ENCODE measurements around the gene IKZF5. TPM values are rescaled to one million over a fixed set of nuclear protein-coding genes. Genes with fewer than 3 reads are reported as not detected.

The IKZF5 gene
- total and polyA plus RNA-seq, 4 donors, result 6.1 to 19.9 (median 11.6) TPM

- Histone ChIP-seq H3K4me3 (no peak overlapping the region), H3K27ac (ENCODE audit: low read depth in 1 of 2, low read length in 1 of 2) (no peak overlapping the region), H3K9ac (ENCODE audit: insufficient read depth in 1 of 2, low read length in 2 of 2) (no peak overlapping the region), H3K27me3 (ENCODE audit: control insufficient read depth in 3 of 3, insufficient read depth in 3 of 3, low read length in 2 of 3) (no peaks in the 10 kb centered on the region), H3K36me3 (ENCODE audit: control insufficient read depth in 4 of 4, insufficient read depth in 4 of 4, low read length in 4 of 4) (peaks cover 3 to 20% (median 7%) of the 10 kb centered on the region in 4 donors), H3K9me3 (ENCODE audit: control insufficient read depth in 4 of 4, insufficient read depth in 3 of 4, low read length in 3 of 4) (no peaks in the 10 kb centered on the region), H3K4me1 (ENCODE audit: control insufficient read depth in 5 of 5, insufficient read depth in 5 of 5, low read length in 5 of 5) (no peaks in the 10 kb centered on the region)
- WGBS, 2 donors, result 93 to 97% methylated on average over 2 of the region's 2 CpGs
- no peak for ATAC-seq (ENCODE audit: insufficient read depth, low FRiP score)
- DNase-seq, result peak in 2 of 3 donors; percentile 15 to 26
- TF ChIP-seq CTCF (IDR thresholded peaks at IDR 0.05; ENCODE audit: control extremely low read depth, extremely low read depth), result no peak
These were observed 35.8 kb upstream of the IKZF5 start for GRCh38 chr10:123044391-123044790.

GRCh38 chr10:123043409-123043925 lies 34.9 kb upstream of the IKZF5 start:
- peak; percentile 31 for TF ChIP-seq CTCF (IDR thresholded peaks at IDR 0.05; ENCODE audit: control extremely low read depth, extremely low read depth)
- Histone ChIP-seq H3K4me1 (ENCODE audit: control insufficient read depth in 5 of 5, insufficient read depth in 5 of 5, low read length in 5 of 5) (no peaks in the 10 kb centered on the region), H3K9ac (ENCODE audit: insufficient read depth in 1 of 2, low read length in 2 of 2) (no peak overlapping the region), H3K27ac (ENCODE audit: low read depth in 1 of 2, low read length in 1 of 2) (no peak overlapping the region), H3K4me3 (no peak overlapping the region), H3K9me3 (ENCODE audit: control insufficient read depth in 4 of 4, insufficient read depth in 3 of 4, low read length in 3 of 4) (no peaks in the 10 kb centered on the region), H3K27me3 (ENCODE audit: control insufficient read depth in 3 of 3, insufficient read depth in 3 of 3, low read length in 2 of 3) (no peaks in the 10 kb centered on the region), H3K36me3 (ENCODE audit: control insufficient read depth in 4 of 4, insufficient read depth in 4 of 4, low read length in 4 of 4) (peaks cover 0 to 20% (median 7%) of the 10 kb centered on the region in 4 donors)
- no peak for ATAC-seq (ENCODE audit: insufficient read depth, low FRiP score)
- WGBS, 2 donors, result 11 to 27% methylated on average over 5 of the region's 5 CpGs
- peak; percentile 50 to 67 (median 62) for DNase-seq

DNA sequence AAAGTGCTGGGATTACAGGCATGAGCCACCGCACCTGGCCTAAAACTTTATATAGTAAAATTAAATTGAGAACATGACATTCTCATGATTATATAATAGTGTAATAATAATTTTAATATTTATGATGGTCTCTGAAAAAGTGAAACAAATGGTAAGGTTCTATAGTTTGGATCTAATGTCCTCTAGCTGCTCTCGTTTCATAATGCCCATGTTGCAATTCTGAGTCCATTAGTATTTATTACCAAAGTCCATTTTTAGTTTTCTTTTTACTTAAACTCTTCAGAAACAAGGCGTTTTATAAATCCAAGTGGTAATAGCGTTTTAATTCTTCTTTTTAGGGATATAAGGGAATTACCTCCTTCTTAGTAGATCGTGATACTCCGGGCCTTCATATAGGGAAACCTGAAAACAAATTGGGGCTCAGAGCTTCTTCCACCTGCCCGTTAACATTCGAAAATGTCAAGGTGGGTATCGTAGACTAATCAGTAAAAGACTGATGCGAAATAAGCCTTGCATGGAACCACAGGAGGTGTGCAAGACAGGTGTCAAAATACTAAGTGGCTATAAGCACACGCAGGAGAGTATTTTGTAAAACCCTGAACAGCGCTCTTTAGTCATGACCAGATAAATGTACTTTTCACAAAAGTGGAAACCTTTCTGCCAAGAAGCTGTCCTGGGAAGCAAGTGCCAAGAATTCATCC lies 34.3 kb upstream of the IKZF5 start:
- DNase-seq (no peak), ATAC-seq (ENCODE audit: insufficient read depth, low FRiP score) (no peak)
- 89 to 90% methylated on average over 12 of the region's 12 CpGs for WGBS, 2 donors
- no peaks in the 10 kb centered on the region for H3K9me3 ChIP-seq (ENCODE audit: control insufficient read depth in 4 of 4, insufficient read depth in 3 of 4, low read length in 3 of 4)
- H3K27me3 ChIP-seq (ENCODE audit: control insufficient read depth in 3 of 3, insufficient read depth in 3 of 3, low read length in 2 of 3), result no peaks in the 10 kb centered on the region
- no peak for TF ChIP-seq CTCF (IDR thresholded peaks at IDR 0.05; ENCODE audit: control extremely low read depth, extremely low read depth)
- H3K4me3 ChIP-seq, result no peak overlapping the region
- H3K27ac ChIP-seq (ENCODE audit: low read depth in 1 of 2, low read length in 1 of 2), result no peak overlapping the region
- no peaks in the 10 kb centered on the region for H3K4me1 ChIP-seq (ENCODE audit: control insufficient read depth in 5 of 5, insufficient read depth in 5 of 5, low read length in 5 of 5)
- H3K9ac ChIP-seq (ENCODE audit: insufficient read depth in 1 of 2, low read length in 2 of 2), result no peak overlapping the region
- H3K36me3 ChIP-seq (ENCODE audit: control insufficient read depth in 4 of 4, insufficient read depth in 4 of 4, low read length in 4 of 4), result peaks cover 0 to 17% (median 5%) of the 10 kb centered on the region in 4 donors

DNA sequence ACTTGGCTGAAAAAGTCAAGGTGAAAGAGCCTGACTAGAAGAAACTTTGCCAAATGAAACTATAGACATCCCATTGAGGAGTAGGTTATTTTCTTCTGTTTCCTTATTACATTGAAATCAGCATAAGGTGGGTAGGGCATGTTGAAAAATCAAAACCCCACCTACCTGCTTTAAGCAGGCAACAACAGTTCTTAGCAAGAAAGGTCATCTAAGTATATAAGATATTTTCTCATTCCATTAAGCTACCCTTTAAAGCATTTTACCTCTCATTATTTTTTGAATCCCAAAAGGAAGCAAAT lies 31.0 kb upstream of the IKZF5 start:
- peaks cover 0 to 12% (median 6%) of the 10 kb centered on the region in 4 donors for H3K36me3 ChIP-seq (ENCODE audit: control insufficient read depth in 4 of 4, insufficient read depth in 4 of 4, low read length in 4 of 4)
- no peaks in the 10 kb centered on the region for H3K9me3 ChIP-seq (ENCODE audit: control insufficient read depth in 4 of 4, insufficient read depth in 3 of 4, low read length in 3 of 4)
- ATAC-seq (ENCODE audit: insufficient read depth, low FRiP score) (no peak), DNase-seq (no peak)
- no peak overlapping the region for H3K4me3 ChIP-seq
- H3K4me1 ChIP-seq (ENCODE audit: control insufficient read depth in 5 of 5, insufficient read depth in 5 of 5, low read length in 5 of 5), result no peaks in the 10 kb centered on the region
- no peak overlapping the region for H3K27ac ChIP-seq (ENCODE audit: low read depth in 1 of 2, low read length in 1 of 2)
- H3K27me3 ChIP-seq (ENCODE audit: control insufficient read depth in 3 of 3, insufficient read depth in 3 of 3, low read length in 2 of 3), result no peaks in the 10 kb centered on the region
- no peak overlapping the region for H3K9ac ChIP-seq (ENCODE audit: insufficient read depth in 1 of 2, low read length in 2 of 2)
- no peak for TF ChIP-seq CTCF (IDR thresholded peaks at IDR 0.05; ENCODE audit: control extremely low read depth, extremely low read depth)

All from lung (tissue), 12 donors.